Colonic mucosa (tissue), 4 donors: Measurements from ENCODE around the gene DSTN. TPM values are rescaled to one million over a fixed set of nuclear protein-coding genes. Genes with fewer than 3 reads are reported as not detected.

Experiments
- DNase-seq: peaks from one replicate; pipeline ENCODE4 v3.0.0-alpha.2; 2020
- H3K27ac ChIP-seq: fragments of 200-600 bp; one replicate; pipeline ENCODE4 v1.8.0; 2021
- H3K27me3 ChIP-seq: fragments of 200-600 bp; one replicate; pipeline ENCODE4 v1.8.0; 2021
- H3K36me3 ChIP-seq: fragments of 200-600 bp; one replicate; pipeline ENCODE4 v1.8.0; 2021
- H3K4me1 ChIP-seq: fragments of 200-600 bp; one replicate; pipeline ENCODE4 v1.8.0; 2021; ENCODE audit warnings: mild to moderate bottlenecking
- H3K4me3 ChIP-seq: fragments of 200-600 bp; one replicate; pipeline ENCODE4 v1.8.0; 2021
- H3K9ac ChIP-seq, 2 donors: one replicate each; pipeline ENCODE4 v1.7.0; 2013; ENCODE audit warnings: control low read depth in 2 of 2, low read depth in 2 of 2, low read length in 2 of 2
- H3K9me3 ChIP-seq: fragments of 200-600 bp; one replicate; pipeline ENCODE4 v1.8.0; 2021
- intact Hi-C: fragments of 100-400 bp; cut with DNase I; formaldehyde crosslinking; loops from one replicate; pipeline ENCODE4 v1.14.1; 2022
- total RNA-seq, 2 donors: library from RNA; stranded (reverse); fragmentation: NEBNext Ultra II Directional in 1 of 2; extraction: Animal tissue kit (Norgen Biotek cat#: 25700) in 1 of 2; gene quantifications; one replicate each; pipeline ENCODE4 v1.2.1, GENCODE V29; 2021
- TF ChIP-seq, protein P1 (sequence below): fragments of 200-600 bp; IDR thresholded peaks from one replicate; pipeline ENCODE4 v1.8.0; 2022; ENCODE audit warnings: antibody characterized with exemption, mild to moderate bottlenecking
- donor health status: healthy.
- donor health status: DM: no; HTN: no; CAD: no.
- donor health status: DM: no; HTN: no; CAD: no.

The DSTN gene
- total RNA-seq, 2 donors from 2014 or later, result 247 to 437 TPM

DNA sequence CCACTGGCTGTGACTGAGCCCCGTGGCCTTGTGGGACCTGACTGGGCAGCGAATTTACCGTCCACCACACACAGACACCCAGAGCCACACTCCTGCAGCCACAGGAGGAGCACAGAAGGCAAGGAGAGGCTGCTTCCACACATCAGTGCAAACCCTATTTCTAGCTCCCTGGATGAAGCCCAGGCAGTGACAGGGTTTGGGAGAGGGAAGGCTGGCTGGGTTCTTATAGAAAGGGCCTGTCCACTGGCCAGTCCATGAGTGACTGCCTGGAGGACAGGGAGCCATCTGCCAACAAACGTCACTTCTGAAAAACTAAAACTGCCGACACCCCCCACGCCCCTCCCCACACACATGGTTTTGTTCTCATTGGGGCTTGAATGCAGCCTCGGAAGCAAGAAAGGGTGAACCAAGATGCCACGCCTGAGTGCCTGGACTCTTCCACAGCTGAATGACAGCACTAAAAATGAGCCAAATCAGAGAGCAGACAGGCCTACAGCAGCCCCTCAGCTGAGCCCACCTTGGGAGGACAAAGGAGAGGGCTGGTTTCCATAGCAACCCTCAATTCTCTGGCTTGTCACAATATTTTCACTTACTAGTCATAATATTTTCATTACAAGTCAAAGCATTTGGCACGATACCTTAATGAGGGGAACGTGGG, 73.8 kb downstream of the DSTN start:
- Histone ChIP-seq H3K9me3 (no peaks in the 10 kb centered on the region), H3K27me3 (no peaks in the 10 kb centered on the region), H3K4me1 (peaks cover 8% of the 10 kb centered on the region), H3K27ac (no peak overlapping the region), H3K36me3 (peaks cover 31% of the 10 kb centered on the region), H3K9ac (no peak overlapping the region), H3K4me3 (no peak overlapping the region)
- TF ChIP-seq, protein P1, sequence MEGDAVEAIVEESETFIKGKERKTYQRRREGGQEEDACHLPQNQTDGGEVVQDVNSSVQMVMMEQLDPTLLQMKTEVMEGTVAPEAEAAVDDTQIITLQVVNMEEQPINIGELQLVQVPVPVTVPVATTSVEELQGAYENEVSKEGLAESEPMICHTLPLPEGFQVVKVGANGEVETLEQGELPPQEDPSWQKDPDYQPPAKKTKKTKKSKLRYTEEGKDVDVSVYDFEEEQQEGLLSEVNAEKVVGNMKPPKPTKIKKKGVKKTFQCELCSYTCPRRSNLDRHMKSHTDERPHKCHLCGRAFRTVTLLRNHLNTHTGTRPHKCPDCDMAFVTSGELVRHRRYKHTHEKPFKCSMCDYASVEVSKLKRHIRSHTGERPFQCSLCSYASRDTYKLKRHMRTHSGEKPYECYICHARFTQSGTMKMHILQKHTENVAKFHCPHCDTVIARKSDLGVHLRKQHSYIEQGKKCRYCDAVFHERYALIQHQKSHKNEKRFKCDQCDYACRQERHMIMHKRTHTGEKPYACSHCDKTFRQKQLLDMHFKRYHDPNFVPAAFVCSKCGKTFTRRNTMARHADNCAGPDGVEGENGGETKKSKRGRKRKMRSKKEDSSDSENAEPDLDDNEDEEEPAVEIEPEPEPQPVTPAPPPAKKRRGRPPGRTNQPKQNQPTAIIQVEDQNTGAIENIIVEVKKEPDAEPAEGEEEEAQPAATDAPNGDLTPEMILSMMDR, result no peak
- intact Hi-C loops, result no loop called here
- no peak for DNase-seq

DNA sequence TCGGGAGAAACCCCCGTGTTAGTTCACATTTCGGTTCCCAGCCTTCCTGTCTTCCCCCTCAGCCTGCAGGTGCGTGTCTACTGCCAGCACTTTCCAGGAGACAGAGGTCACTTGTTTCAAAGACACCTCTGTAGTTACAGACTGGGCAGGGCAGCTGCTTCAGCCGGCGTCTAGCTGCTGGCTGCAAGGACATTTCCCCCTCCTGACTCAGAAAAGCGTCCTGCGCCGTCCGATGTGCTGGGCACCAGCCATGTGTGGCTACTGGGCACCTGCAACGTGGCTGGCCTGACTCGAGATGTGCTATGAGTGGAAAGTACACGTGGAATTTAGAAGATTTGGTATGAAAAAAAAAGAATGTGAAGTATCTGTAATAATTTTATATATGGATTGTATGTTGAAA, 74.6 kb downstream of the DSTN start:
- intact Hi-C loops, result no loop called here
- no peak overlapping the region for H3K4me3 ChIP-seq
- H3K9me3 ChIP-seq, result no peaks in the 10 kb centered on the region
- DNase-seq, result no peak
- H3K9ac ChIP-seq, result peak overlapping the region in 1 of 2 donors; percentile 5
- peaks cover 25% of the 10 kb centered on the region for H3K36me3 ChIP-seq
- H3K4me1 ChIP-seq, result peaks cover 15% of the 10 kb centered on the region
- H3K27ac ChIP-seq, result no peak overlapping the region
- H3K27me3 ChIP-seq, result no peaks in the 10 kb centered on the region
- TF ChIP-seq, protein P1, result no peak

DNA sequence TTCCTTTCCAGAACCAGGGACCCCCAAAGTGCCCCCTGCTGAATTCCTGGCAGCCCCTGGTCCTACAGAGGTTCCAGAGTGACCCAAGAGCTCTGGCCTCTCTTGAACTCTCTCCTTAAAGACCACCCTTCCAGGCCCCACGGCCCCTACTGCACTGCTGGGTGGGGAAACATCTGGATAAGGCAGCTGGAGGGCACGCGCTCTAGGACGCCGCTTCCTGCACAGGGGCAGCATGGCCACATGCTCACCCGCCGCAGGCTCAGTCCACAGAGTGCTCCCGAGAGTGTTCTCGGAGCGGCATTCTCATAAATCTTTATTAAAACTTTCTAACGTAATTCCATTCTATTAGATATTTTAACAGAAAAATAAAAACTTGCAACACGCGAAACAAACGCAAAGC, 75.1 kb downstream of the DSTN start:
- intact Hi-C loops, result no loop called here
- TF ChIP-seq, protein P1, result no peak
- H3K27ac ChIP-seq, result no peak overlapping the region

DNA sequence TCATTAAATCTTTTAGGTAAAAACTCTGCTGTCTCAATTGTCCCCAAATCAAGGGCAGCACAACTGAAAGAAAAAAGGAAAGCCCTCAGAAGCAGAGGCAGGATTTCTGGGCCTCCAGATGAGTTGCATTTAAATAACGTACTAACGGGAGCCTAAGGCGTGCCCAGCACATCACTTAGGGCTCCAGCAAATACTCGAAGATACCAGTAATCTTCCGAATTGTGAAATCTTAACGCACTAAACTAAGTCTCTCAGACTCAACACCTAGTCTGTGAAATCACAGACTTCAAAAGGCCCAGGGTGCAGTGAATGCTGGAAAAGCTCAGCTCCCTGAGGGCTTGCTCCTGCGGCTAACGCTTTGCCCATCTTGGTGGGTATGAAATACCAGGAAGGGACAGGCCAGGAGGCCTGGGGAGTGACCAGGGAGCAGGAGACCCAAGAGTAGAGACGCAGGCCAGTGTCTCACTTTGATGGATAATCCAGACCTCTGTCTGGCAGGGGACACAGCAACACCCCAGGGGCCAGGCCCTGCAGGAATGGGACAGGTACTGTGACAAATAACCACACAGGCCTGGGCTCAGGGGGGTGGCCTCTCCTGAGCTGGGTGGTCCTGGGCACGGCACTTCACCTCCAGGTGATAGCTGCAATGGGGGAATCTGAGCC, 75.8 kb downstream of the DSTN start:
- intact Hi-C loops, result no loop called here
- H3K27me3 ChIP-seq, result no peaks in the 10 kb centered on the region
- H3K9ac ChIP-seq, result peak overlapping the region in 1 of 2 donors; percentile 28
- TF ChIP-seq, protein P1, result no peak
- no peaks in the 10 kb centered on the region for H3K9me3 ChIP-seq
- H3K4me1 ChIP-seq, result peaks cover 19% of the 10 kb centered on the region
- H3K36me3 ChIP-seq, result peaks cover 19% of the 10 kb centered on the region
- H3K27ac ChIP-seq, result no peak overlapping the region
- no peak overlapping the region for H3K4me3 ChIP-seq
- no peak for DNase-seq

More for the DNA sequence above, 75.1 kb downstream of the DSTN start:
- no peak for DNase-seq
- H3K9ac ChIP-seq, result no peak overlapping the region
- H3K36me3 ChIP-seq, result peaks cover 25% of the 10 kb centered on the region
- no peak overlapping the region for H3K4me3 ChIP-seq
- H3K9me3 ChIP-seq, result no peaks in the 10 kb centered on the region
- no peaks in the 10 kb centered on the region for H3K27me3 ChIP-seq
- H3K4me1 ChIP-seq, result peaks cover 15% of the 10 kb centered on the region

DNA sequence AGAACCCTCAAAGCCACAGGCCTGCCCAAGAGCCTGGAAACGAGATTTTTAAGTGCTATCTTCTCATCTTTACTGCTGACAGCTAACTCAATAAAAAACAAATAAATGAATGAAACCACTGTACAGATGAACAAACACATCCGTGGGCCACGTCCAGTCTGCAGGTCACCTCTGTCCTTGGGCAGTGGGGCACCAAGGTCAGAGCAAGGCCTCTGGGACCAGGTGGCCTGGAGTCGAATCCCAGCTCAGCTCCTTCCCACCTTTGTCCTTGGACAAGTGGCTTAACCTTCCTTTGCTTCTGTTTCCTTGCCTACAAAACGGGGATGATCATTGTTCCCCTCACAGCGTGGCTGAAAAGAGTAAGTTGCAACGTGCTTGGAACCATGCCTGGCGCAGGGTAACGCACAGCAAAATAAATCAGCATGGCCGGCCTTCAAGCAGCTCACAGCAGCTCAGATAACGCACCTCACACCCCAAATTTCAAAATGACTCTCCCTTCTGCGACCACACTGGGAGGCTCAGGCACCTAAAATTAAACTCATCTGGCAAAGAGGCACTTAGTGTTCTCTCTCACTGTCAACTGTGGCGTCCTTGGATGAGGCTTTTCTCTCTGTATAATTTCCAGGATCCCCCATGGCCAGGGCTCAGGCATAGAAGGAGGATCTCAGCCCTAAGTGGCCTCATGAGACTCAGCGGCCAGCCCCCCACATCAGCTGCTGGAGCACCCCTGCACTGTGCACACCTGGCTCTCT, 76.5 kb downstream of the DSTN start:
- peaks cover 19% of the 10 kb centered on the region for H3K4me1 ChIP-seq
- no peak overlapping the region for H3K9ac ChIP-seq
- no peak for DNase-seq
- no peak overlapping the region for H3K4me3 ChIP-seq
- H3K9me3 ChIP-seq, result no peaks in the 10 kb centered on the region
- TF ChIP-seq, protein P1, result no peak
- peaks cover 12% of the 10 kb centered on the region for H3K36me3 ChIP-seq
- intact Hi-C loops, result no loop called here
- H3K27ac ChIP-seq, result no peak overlapping the region
- H3K27me3 ChIP-seq, result no peaks in the 10 kb centered on the region
